GM19239 (cell line): ENCODE measurements around the gene SPATA33.
"Not testable (repeated sequence)": the region's sequence is repeated elsewhere in the genome, so short reads cannot be mapped to it uniquely, and the experiment has no call there.

Source experiments
- DNase-seq: peaks from one replicate; pipeline ENCODE4 v3.0.0; 2011; ENCODE audit warnings: low spot score; ENCODE audit not compliant: insufficient read length
- FAIRE-seq: peaks from 2 replicates; lab custom pipeline; 2011; peaks lifted over from hg19 to GRCh38; lab: Jason Lieb, UNC

SPATA33 gene

GRCh38 chr16:89691231-89691985 is 33.8 kb downstream of the SPATA33 start:
- FAIRE-seq (no peak), DNase-seq (no peak)

DNA sequence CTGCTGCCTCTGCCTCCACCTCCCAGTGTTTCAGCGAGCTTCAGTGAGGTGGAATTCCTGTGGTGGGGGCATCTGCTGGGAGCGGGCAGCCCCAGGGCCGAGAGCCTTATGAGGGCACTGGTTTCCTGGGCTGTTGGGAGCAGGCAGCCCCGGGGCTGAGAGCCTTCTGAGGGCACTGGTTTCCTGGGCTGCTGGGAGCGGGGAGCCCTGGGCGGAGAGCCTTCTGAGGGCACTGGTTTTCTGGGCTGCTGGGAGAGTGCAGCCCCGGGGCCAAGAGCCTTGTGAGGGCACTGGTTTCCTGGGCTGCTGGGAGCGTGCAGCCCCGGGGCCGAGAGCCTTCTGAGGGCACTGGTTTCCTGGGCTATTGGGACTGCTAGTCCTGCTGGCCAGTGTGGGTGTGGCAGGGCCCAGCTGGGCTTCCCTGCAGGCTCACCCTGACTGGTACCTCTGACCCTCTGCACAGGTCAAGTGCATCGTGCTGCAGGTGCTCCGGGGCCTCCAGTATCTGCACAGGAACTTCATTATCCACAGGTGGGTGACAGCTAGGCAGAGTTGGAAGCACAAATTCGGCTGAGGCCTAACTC is 34.4 kb downstream of the SPATA33 start:
- FAIRE-seq, result no peak
- DNase-seq, result no peak

GRCh38 chr16:89693289-89693731 is 35.7 kb downstream of the SPATA33 start:
- FAIRE-seq (no peak), DNase-seq (no peak)

DNA sequence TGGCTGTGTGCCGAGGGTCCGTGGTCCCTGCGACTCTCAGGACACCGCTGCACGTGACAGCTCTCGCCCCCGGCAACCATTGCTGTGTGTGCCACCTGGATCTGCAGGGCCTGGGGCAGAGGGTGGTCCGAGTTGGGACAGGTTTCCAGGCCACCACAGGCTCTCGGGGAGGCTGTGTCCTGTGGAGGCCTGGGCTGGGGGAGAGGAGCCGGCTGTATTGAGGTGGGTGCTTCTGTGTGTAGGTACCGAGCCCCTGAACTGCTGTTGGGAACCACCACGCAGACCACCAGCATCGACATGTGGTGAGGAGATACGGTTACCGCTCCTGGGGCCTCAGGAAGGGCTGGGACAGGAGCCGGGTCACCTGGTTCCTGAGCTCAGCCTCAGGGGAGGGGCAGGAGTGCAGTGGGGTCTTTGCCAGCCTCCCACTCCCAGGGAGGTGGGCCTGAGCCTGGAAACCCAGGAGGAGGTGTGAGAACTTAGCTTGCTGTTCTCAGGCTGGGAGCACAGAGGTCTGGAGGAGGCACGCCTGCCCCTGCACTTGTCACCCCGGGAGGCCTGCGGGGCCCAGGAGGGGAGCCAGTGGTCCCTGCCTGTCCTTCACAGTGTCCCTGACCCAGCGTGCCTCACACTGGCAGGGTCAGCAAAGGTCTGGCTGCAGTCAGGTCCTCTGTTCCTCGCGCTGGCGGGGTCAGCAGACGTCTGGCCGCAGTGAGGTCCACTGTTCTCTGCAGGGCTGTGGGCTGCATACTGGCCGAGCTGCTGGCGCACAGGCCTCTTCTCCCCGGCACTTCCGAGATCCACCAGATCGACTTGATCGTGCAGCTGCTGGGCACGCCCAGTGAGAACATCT is 36.5 kb downstream of the SPATA33 start:
- DNase-seq (no peak), FAIRE-seq (no peak)

GRCh38 chr16:89694784-89695085 is 37.1 kb downstream of the SPATA33 start:
- not testable (repeated sequence) for DNase-seq

GRCh38 chr16:89695086-89695874 is 37.6 kb downstream of the SPATA33 start:
- DNase-seq, result no peak

More at GRCh38 chr16:89694784-89695085, 37.1 kb downstream of the SPATA33 start:
- not testable (repeated sequence) for FAIRE-seq

DNA sequence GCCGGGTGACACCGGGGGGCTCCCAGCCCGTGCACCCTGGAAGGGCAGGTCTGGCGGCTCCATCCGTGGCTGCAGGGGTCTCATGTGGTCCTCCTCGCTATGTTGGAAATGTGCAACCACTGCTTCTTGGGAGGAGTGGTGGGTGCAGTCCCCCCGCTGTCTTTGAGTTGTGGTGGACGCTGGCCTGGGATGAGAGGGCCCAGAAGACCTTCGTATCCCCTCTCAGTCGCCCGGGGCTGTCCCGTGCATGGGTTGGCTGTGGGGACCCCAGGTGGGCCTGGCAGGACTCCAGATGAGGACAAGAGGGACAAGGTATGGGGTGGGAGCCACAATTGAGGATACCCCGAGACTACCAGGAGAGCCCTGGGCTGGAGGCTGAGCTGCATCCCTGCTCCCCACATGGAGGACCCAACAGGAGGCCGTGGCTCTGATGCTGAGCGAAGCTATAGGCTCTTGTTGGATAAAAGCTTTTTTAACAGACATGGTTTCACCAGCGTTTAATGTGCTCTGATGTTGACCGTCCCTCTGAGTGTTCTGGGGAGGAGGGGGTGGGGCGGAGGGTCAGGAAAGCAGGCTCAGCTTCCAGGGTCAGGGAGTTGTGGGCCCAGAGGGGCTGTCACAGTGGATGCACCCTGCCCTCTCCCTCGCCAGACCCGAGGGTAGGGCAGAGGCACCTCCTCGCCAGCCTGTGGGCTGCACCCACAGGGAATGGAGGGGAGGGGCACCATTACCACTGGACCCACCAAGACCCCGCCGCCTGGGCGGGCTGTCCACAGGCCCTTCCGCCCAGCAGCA is 38.4 kb downstream of the SPATA33 start:
- no peak for DNase-seq
- no peak for FAIRE-seq

More at GRCh38 chr16:89695086-89695874, 37.6 kb downstream of the SPATA33 start:
- FAIRE-seq, result no peak

- DNase-seq (peak; percentile 91), FAIRE-seq (no peak)
These were observed 39.1 kb downstream of the SPATA33 start for GRCh38 chr16:89696670-89697128.

GRCh38 chr16:89697161-89697615 is 39.6 kb downstream of the SPATA33 start:
- no peak for DNase-seq
- FAIRE-seq, result no peak

DNA sequence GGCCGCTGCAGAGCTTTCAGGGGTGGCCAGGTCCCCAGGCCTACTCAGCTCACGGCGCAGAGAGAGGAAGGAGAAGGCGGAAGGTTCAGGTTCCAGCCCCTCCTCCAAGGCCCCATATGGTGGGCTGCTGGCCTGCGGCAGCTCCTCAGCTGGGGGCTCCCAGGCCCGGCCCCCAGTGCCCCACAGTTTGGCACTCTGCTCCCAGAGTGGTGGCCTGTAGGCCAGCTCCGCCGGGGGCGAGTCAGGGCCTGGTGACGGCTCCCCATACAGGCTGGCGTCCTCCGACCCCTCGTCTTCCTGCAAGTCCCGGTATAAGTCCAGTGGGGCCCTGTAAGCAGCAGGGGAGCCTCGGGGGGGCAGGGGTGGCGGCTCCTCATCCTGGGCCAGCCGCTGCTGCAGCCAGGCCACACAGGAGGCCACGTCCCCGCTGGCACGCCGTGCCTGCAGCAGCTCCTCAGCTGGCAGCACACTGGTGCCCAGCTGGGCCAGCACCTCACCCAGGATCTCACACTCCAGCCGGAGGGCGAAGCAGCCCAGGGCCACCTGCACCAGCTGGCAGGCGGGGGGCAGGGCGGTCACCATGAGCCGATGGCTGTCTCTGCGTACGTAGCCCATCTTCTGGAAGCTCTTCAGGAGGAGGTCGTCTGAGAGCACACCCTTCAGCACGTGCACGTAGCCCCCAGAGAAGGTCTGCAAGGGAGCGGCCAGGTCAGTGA is 40.1 kb downstream of the SPATA33 start:
- DNase-seq (no peak), FAIRE-seq (no peak)

GRCh38 chr16:89698717-89699116 is 41.1 kb downstream of the SPATA33 start:
- DNase-seq, FAIRE-seq: not testable (repeated sequence)

- not testable (repeated sequence) for DNase-seq, FAIRE-seq
These were observed 42.0 kb downstream of the SPATA33 start for GRCh38 chr16:89699629-89700099.

DNA sequence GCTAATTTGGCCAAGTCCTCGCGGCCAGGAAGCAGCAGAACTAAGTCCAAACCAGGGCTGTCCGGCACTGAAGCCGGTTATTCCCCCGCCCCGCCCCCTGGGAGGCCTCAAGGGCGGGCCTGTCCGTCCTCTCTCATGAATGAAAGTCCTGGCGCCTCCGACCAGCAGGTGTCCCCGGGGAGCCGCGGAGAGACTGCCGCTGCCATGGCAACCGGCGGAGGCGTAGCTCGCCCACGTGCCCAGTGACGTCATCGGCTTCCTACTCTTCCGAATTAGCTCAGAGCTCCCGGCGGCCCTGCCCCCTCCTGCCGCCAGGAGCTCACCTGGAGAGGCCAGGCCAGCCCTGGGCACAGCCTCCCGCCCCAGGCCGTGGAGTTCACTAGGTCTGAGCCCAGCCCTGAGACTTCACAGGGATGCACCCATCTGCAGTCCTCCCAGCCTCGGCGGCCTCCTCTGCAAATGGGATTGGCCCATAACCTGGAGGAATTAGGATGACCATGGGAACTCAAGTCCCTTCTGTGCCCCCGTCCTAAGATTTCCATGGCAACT is 42.5 kb downstream of the SPATA33 start:
- DNase-seq (peak; percentile 98), FAIRE-seq (peak; percentile 87)

- no peak for DNase-seq
- FAIRE-seq, result no peak
These were observed 43.2 kb downstream of the SPATA33 start for GRCh38 chr16:89700649-89701424.

GRCh38 chr16:89701425-89702406 is 44.1 kb downstream of the SPATA33 start, which contains the start of gene SPATA2L:
SPATA2L (minus strand) TSS chr16:89701705; CDS start chr16:89701232, 473 bp downstream.
- FAIRE-seq, result peak; percentile 96
- DNase-seq, result peak; percentile 96

DNA sequence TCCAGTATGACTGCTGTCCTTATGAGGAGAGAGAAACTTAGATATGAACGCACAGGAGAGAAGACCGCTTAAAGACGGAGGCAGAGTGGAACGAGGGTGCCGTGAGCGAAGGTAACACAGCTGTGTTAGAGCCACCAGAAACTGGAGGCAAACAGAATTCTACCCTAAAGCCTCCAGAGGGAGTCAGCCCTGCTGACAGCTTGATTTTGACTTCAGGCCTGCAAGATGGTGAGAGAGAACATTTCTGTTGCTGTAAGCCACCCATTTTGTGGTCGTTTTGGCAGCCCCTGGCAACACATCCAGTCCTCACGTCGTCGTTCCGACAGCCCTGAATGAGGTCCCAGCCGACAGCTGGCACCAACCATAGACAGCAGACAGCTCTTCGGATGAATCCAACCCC is 46.6 kb downstream of the SPATA33 start:
- FAIRE-seq (no peak), DNase-seq (no peak)
